HCT116 (cell line): ENCODE results near the gene AHRR. TPM values are rescaled to one million over a fixed set of nuclear protein-coding genes. Genes with fewer than 3 reads are reported as not detected.
A peak's percentile ranks its signal among the peaks of the same experiment; 100 is the strongest.
"Not testable (repeated sequence)": the region's sequence is repeated elsewhere in the genome, so short reads cannot be mapped to it uniquely, and the experiment has no call there.

Experiments used
- ATAC-seq: fragments of 200-7000 bp; cut with Tn5 transposase; 2 replicates; pipeline ENCODE4 v1.9.1; 2020; ENCODE audit warnings: mild to moderate bottlenecking, moderate library complexity
- BruUV-seq: library from RNA; stranded (reverse); fragments of 400-500 nt; replicated peaks from 2 replicates; lab custom pipeline; 2021; lab: Mats Ljungman, UMichigan
- CTCF ChIA-PET: fragments of 300-600 bp; sonication (Branson Sonifier 250); formaldehyde crosslinking; loops from one replicate; lab custom pipeline; 2021; ENCODE audit warnings: antibody characterized with exemption; lab: Charles Lee
- POLR2A ChIA-PET: fragments of 300-600, 350-600 bp; sonication (Branson Sonifier 250); formaldehyde crosslinking; loops from one replicate; lab custom pipeline; 2021; ENCODE audit warnings: antibody characterized with exemption; lab: Charles Lee
- RAD21 ChIA-PET, 2 experiments: fragments of 300-600 bp; sonication (Branson Sonifier 250); formaldehyde crosslinking; loops; one replicate each; lab custom pipeline; 2023; ENCODE audit warnings: low total read pairs in 2 of 2; ENCODE audit not compliant: uncharacterized antibody in 2 of 2, unreplicated experiment in 2 of 2, low non-redundant PET in 1 of 2; lab: Charles Lee
- DNase-seq: peaks from one replicate; pipeline ENCODE4 v3.0.0-alpha.2; 2010; ENCODE audit warnings: low read depth, low spot score
- H2AFZ ChIP-seq: fragments of 200-600 bp; shearing (Covaris generic), sonication (generic); 2 replicates; pipeline ENCODE4 v1.6.1; 2017; ENCODE audit warnings: low read depth, mixed run types, mixed read lengths, antibody characterized with exemption, low read length; ENCODE audit not compliant: poor library complexity, severe bottlenecking
- H3K27ac ChIP-seq: 2 replicates; pipeline ENCODE4 v1.5.1; 2012; ENCODE audit warnings: low read depth, low read length
- H3K27me3 ChIP-seq: fragments of 200-600 bp; sonication (generic); 2 replicates; pipeline ENCODE4 v1.6.1; 2016; ENCODE audit warnings: mixed run types, low read length, mixed read lengths; ENCODE audit not compliant: insufficient read depth
- H3K36me3 ChIP-seq, 2 experiments: fragments of 200-500 bp in 1 of 2; fragments of 200-600 bp in 1 of 2; sonication (Bioruptor generic) in 1 of 2; sonication (generic) in 1 of 2; 2 replicates each; pipeline versions ENCODE4 v1.5.1 to v1.6.1; 2014 to 2016; ENCODE audit warnings: low read length in 2 of 2, inconsistent platforms in 1 of 2, mixed read lengths in 1 of 2, mixed run types in 1 of 2; ENCODE audit not compliant: insufficient read depth in 2 of 2, control insufficient read depth in 1 of 2
- H3K4me1 ChIP-seq, 2 experiments: fragments of 200-600 bp in 1 of 2; sonication (generic) in 1 of 2; 2 replicates each; pipeline versions ENCODE4 v1.5.1 to v1.6.1; 2012 to 2017; ENCODE audit warnings: low read length in 2 of 2, inconsistent platforms in 1 of 2, mild to moderate bottlenecking in 1 of 2, mixed read lengths in 1 of 2, mixed run types in 1 of 2, moderate library complexity in 1 of 2; ENCODE audit not compliant: insufficient read depth in 2 of 2, control insufficient read depth in 1 of 2
- H3K4me2 ChIP-seq: fragments of 200-600 bp; sonication (generic); 2 replicates; pipeline ENCODE4 v1.6.1; 2017; ENCODE audit warnings: mixed run types, low read length, mixed read lengths
- H3K4me3 ChIP-seq, 2 experiments: fragments of 200-600 bp in 1 of 2; sonication (generic) in 1 of 2; replicated peaks in 1 of 2; 2 replicates each; pipeline ENCODE4 v1.5.1; 2011 to 2016; ENCODE audit warnings: low read length in 2 of 2, control low read depth in 1 of 2, low read depth in 1 of 2, mild to moderate bottlenecking in 1 of 2, mixed read lengths in 1 of 2, mixed run types in 1 of 2
- H3K79me2 ChIP-seq: fragments of 200-600 bp; sonication (generic); 2 replicates; pipeline ENCODE4 v1.6.1; 2017; ENCODE audit warnings: mild to moderate bottlenecking, mixed run types, low read length, moderate library complexity, mixed read lengths; ENCODE audit not compliant: insufficient read depth
- H3K9ac ChIP-seq: fragments of 200-600 bp; sonication (generic); 2 replicates; pipeline ENCODE4 v1.6.1; 2016; ENCODE audit warnings: low read length, mixed read lengths
- H3K9me2 ChIP-seq: fragments of 200-600 bp; sonication (generic), shearing (Covaris generic); 2 replicates; pipeline ENCODE4 v1.6.1; 2017; ENCODE audit warnings: mixed run types, mild to moderate bottlenecking, moderate library complexity; ENCODE audit not compliant: insufficient read depth
- H3K9me3 ChIP-seq, 2 experiments: fragments of 200-500 bp in 1 of 2; fragments of 200-600 bp in 1 of 2; sonication (Bioruptor generic) in 1 of 2; sonication (generic) in 1 of 2; 2 replicates each; pipeline ENCODE4 v1.6.1; 2014 to 2017; ENCODE audit warnings: low read length in 2 of 2, mixed read lengths in 2 of 2, inconsistent platforms in 1 of 2, low read depth in 1 of 2, mild to moderate bottlenecking in 1 of 2, mixed run types in 1 of 2, moderate library complexity in 1 of 2; ENCODE audit not compliant: control insufficient read depth in 1 of 2, insufficient read depth in 1 of 2
- H4K20me1 ChIP-seq: fragments of 200-600 bp; sonication (generic), shearing (Covaris generic); 2 replicates; pipeline ENCODE4 v1.6.1; 2017; ENCODE audit warnings: mixed run types, mild to moderate bottlenecking, moderate library complexity; ENCODE audit not compliant: insufficient read depth
- CBX3 ChIP-seq: IDR thresholded peaks from 2 replicates; pipeline ENCODE4 v1.6.1; 2012; ENCODE audit warnings: low read depth
- EZH2phosphoT487 ChIP-seq: fragments of 200-600 bp; IDR thresholded peaks from 2 replicates; pipeline ENCODE4 v1.6.1; 2018; ENCODE audit warnings: antibody characterized with exemption, borderline replicate concordance
- SP1 ChIP-seq: IDR thresholded peaks from 2 replicates; pipeline ENCODE4 v1.6.1; 2012; ENCODE audit warnings: low read depth
- SRF ChIP-seq: IDR thresholded peaks from 2 replicates; pipeline ENCODE4 v1.6.1; 2012; ENCODE audit warnings: low read depth
- ZBTB33 ChIP-seq: IDR thresholded peaks from 2 replicates; pipeline ENCODE4 v1.6.1; 2011; ENCODE audit warnings: mild to moderate bottlenecking, low read length, moderate library complexity; ENCODE audit not compliant: insufficient replicate concordance; ENCODE audit errors: extremely low read depth
- ZFX ChIP-seq: fragments of 450-650 bp; IDR thresholded peaks from 2 replicates; pipeline ENCODE4 v1.6.1; 2017
- intact Hi-C: fragments of 100-400 bp; cut with micrococcal nuclease; formaldehyde crosslinking; loops from 2 replicates; pipeline ENCODE4 v1.10.0; 2022
- total RNA-seq: library from RNA; stranded (reverse); gene quantifications from one replicate; pipeline ENCODE4 v1.2.1, GENCODE V29; 2021; ENCODE audit not compliant: unreplicated experiment

The AHRR gene
- total RNA-seq, 1 experiment from 2014 or later, result 12.7 TPM

GRCh38 chr5:395921-396530, 74.5 kb downstream of the AHRR start:
- TF ChIP-seq ZFX, result no peak
- Histone ChIP-seq H2AFZ (no peak overlapping the region), H3K27ac (no peak overlapping the region), H3K9me2 (no peaks in the 10 kb centered on the region), H3K4me1 (peaks cover 22 to 74% of the 10 kb centered on the region in 2 experiments), H3K4me3 (no peak overlapping the region), H3K27me3 (no peaks in the 10 kb centered on the region), H3K9me3 (no peaks in the 10 kb centered on the region), H3K4me2 (peak overlapping the region; percentile 40), H3K36me3 (no peaks in the 10 kb centered on the region), H3K79me2 (no peaks in the 10 kb centered on the region), H3K9ac (peak overlapping the region; percentile 36), H4K20me1 (no peaks in the 10 kb centered on the region)
- ChIA-PET POLR2A (no interaction called here), CTCF (interaction anchor here (1.2 kb wide), 1 partner anchor 18 kb away, joined by 3 read pairs; no protein-coding TSS in a partner anchor), RAD21 (no interaction called here)
- intact Hi-C loops, result no loop called here
- DNase-seq, result no peak
- no TSS peak for BruUV-seq
- no peak for ATAC-seq

GRCh38 chr5:396531-396961, 75.0 kb downstream of the AHRR start:
- no peak overlapping the region for H3K4me2 ChIP-seq
- H3K9me3 ChIP-seq, result no peaks in the 10 kb centered on the region
- DNase-seq, result no peak
- POLR2A ChIA-PET, result no interaction called here
- H3K79me2 ChIP-seq, result no peaks in the 10 kb centered on the region
- CTCF ChIA-PET, result interaction anchor here (1.2 kb wide), 1 partner anchor 18 kb away, joined by 3 read pairs; no protein-coding TSS in a partner anchor
- H3K27me3 ChIP-seq, result no peaks in the 10 kb centered on the region
- H3K36me3 ChIP-seq, result no peaks in the 10 kb centered on the region
- TF ChIP-seq ZBTB33 (no peak), EZH2phosphoT487 (no peak), CBX3 (no peak), SP1 (no peak), SRF (no peak)
- no peak overlapping the region for H3K9ac ChIP-seq
- BruUV-seq, result no TSS peak
- no peak overlapping the region for H3K27ac ChIP-seq
- intact Hi-C loops, result no loop called here
- no peaks in the 10 kb centered on the region for H3K9me2 ChIP-seq
- peaks cover 20 to 75% of the 10 kb centered on the region in 2 experiments for H3K4me1 ChIP-seq
- RAD21 ChIA-PET, result no interaction called here
- H4K20me1 ChIP-seq, result no peaks in the 10 kb centered on the region
- H3K4me3 ChIP-seq, result no peak overlapping the region
- ATAC-seq, result no peak
- H2AFZ ChIP-seq, result no peak overlapping the region

DNA sequence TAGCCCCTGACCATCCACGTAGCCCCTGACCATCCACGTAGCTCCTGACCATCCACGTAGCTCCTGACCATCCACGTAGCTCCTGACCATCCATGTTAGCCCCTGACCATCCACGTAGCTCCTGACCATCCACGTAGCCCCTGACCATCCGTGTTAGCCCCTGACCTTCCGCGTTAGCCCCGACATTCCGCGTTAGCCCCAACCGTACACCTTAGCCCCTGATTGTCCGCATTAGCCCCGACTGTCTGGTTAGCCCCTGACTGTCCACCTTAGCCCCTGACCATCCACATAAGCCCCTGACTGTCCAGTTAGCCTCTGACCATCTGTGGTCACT, 76.6 kb downstream of the AHRR start:
- ATAC-seq, intact Hi-C loops, H4K20me1 ChIP-seq, CTCF ChIA-PET, H2AFZ ChIP-seq, H3K79me2 ChIP-seq, BruUV-seq, H3K4me2 ChIP-seq, H3K27ac ChIP-seq, H3K36me3 ChIP-seq, H3K27me3 ChIP-seq, H3K9me3 ChIP-seq, DNase-seq, H3K9me2 ChIP-seq, POLR2A ChIA-PET, H3K4me3 ChIP-seq, H3K9ac ChIP-seq, RAD21 ChIA-PET: not testable (repeated sequence)
- H3K4me1 ChIP-seq, result peaks cover 17 to 76% of the 10 kb centered on the region in 2 experiments
